ENCODE measurements around the gene CDK6.

The CDK6 gene

DNA sequence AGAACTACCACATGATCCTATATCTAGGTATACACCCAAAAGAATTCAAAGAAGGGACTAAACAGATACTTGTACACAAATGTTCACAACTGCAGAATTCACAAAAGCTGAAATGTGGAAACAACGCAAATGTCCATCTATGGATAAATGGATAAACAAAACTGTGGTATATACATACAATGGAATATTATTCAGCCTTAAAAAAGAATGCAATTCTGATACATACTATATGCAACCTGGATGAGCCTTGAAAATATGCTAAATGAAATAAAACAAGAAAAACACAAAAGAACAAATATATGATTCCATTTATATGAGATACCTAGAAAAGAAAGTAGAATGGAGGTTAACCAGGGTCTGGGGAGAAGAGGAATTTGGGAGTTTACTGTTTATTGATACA lies 253.4 kb downstream of the CDK6 start:
- Histone ChIP-seq H3K9ac (ENCODE audit: low read length) (no peak overlapping the region), H3K36me3 (ENCODE audit: control insufficient read depth, insufficient read depth, low read length) (no peaks in the 10 kb centered on the region), H3K9me3 (ENCODE audit: control insufficient read depth, low read length) (no peaks in the 10 kb centered on the region), H3K4me3 (ENCODE audit: low read length) (no peak overlapping the region), H3K27me3 (ENCODE audit: control insufficient read depth, insufficient read depth, low read length) (no peaks in the 10 kb centered on the region), H3K4me1 (ENCODE audit: control insufficient read depth, insufficient read depth, low read length) (no peaks in the 10 kb centered on the region)

DNA sequence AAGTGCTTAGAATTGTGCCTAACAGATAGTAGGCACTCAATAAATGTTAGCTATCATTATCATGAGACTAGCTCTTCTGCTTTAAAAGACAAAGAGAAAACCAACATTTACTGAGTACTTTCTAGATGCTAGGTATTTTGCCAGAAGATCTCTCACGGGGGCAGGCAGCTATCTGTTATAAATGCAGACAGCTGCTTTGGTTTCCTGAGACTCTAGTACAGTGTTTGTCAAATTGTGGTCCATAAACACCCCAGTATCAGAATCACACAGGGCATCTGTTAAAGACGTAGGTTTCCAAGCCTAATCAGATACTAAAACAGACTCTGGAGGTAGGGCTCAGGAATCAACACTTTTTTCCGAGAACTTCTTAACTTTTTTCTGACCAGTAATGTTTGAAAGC lies 260.1 kb downstream of the CDK6 start:
- Histone ChIP-seq H3K9ac (ENCODE audit: low read length) (no peak overlapping the region), H3K36me3 (ENCODE audit: control insufficient read depth, insufficient read depth, low read length) (no peaks in the 10 kb centered on the region), H3K27me3 (ENCODE audit: control insufficient read depth, insufficient read depth, low read length) (no peaks in the 10 kb centered on the region), H3K9me3 (ENCODE audit: control insufficient read depth, low read length) (no peaks in the 10 kb centered on the region), H3K4me1 (ENCODE audit: control insufficient read depth, insufficient read depth, low read length) (no peaks in the 10 kb centered on the region), H3K4me3 (ENCODE audit: low read length) (no peak overlapping the region)

GRCh38 chr7:92569137-92569536 lies 267.2 kb downstream of the CDK6 start:
- H3K4me3 ChIP-seq (ENCODE audit: low read length), result no peak overlapping the region
- no peaks in the 10 kb centered on the region for H3K9me3 ChIP-seq (ENCODE audit: control insufficient read depth, low read length)
- no peaks in the 10 kb centered on the region for H3K4me1 ChIP-seq (ENCODE audit: control insufficient read depth, insufficient read depth, low read length)
- no peaks in the 10 kb centered on the region for H3K36me3 ChIP-seq (ENCODE audit: control insufficient read depth, insufficient read depth, low read length)
- H3K9ac ChIP-seq (ENCODE audit: low read length), result no peak overlapping the region
- H3K27me3 ChIP-seq (ENCODE audit: control insufficient read depth, insufficient read depth, low read length), result no peaks in the 10 kb centered on the region

DNA sequence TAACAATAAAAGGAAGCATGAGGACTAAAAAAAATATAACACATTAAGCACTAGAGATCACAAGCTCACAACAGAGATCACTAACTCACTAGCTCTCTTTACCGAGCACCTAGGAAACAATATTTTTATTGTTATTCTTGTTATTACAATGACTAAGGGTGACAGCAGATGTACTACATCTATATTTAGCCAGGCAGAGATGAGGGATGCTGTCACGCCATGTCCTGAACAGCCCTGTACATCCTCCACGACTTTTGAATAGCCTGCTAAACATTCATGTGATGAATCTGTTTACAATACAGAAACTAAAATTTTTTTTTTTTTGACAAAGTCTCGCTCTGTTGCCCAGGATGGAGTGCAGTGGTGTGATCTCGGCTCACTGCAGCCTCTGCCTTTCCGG lies 268.9 kb downstream of the CDK6 start:
- Histone ChIP-seq H3K9ac (ENCODE audit: low read length) (no peak overlapping the region), H3K36me3 (ENCODE audit: control insufficient read depth, insufficient read depth, low read length) (no peaks in the 10 kb centered on the region), H3K4me3 (ENCODE audit: low read length) (no peak overlapping the region), H3K9me3 (ENCODE audit: control insufficient read depth, low read length) (no peaks in the 10 kb centered on the region), H3K4me1 (ENCODE audit: control insufficient read depth, insufficient read depth, low read length) (no peaks in the 10 kb centered on the region), H3K27me3 (ENCODE audit: control insufficient read depth, insufficient read depth, low read length) (no peaks in the 10 kb centered on the region)

GRCh38 chr7:92563345-92563744 lies 273.0 kb downstream of the CDK6 start:
- Histone ChIP-seq H3K9ac (ENCODE audit: low read length) (no peak overlapping the region), H3K4me1 (ENCODE audit: control insufficient read depth, insufficient read depth, low read length) (no peaks in the 10 kb centered on the region), H3K9me3 (ENCODE audit: control insufficient read depth, low read length) (no peaks in the 10 kb centered on the region), H3K4me3 (ENCODE audit: low read length) (no peak overlapping the region), H3K36me3 (ENCODE audit: control insufficient read depth, insufficient read depth, low read length) (no peaks in the 10 kb centered on the region), H3K27me3 (ENCODE audit: control insufficient read depth, insufficient read depth, low read length) (no peaks in the 10 kb centered on the region)

GRCh38 chr7:92560602-92561001 lies 275.8 kb downstream of the CDK6 start:
- Histone ChIP-seq H3K9ac (ENCODE audit: low read length) (no peak overlapping the region), H3K27me3 (ENCODE audit: control insufficient read depth, insufficient read depth, low read length) (no peaks in the 10 kb centered on the region), H3K9me3 (ENCODE audit: control insufficient read depth, low read length) (no peaks in the 10 kb centered on the region), H3K36me3 (ENCODE audit: control insufficient read depth, insufficient read depth, low read length) (no peaks in the 10 kb centered on the region), H3K4me1 (ENCODE audit: control insufficient read depth, insufficient read depth, low read length) (no peaks in the 10 kb centered on the region), H3K4me3 (ENCODE audit: low read length) (no peak overlapping the region)

DNA sequence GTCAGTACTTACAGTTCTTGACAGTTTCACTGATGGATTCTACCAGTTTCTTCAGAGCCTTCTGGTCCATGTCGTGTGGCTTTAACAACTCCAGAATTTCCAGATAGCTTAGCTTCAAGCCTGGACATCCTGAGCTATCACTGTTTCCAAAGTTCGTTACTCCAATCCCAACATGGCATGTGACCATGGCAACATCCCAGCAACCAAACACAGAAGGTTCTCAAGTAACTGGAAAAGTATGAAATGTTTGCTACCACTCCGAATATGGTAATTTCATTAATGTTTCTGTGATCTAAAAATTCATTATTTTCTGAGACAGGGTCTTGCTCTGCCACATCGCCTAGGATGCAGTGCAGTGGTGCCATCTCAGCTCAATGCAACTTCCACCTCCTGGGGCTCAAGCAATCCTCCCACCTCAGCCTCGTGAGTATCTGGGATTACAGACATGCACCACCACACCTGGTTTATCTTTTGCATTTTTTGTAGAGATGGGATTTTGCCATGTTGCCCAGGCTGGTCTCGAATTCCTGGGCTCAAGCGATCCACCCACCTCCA lies 278.5 kb downstream of the CDK6 start:
- no peak overlapping the region for H3K4me3 ChIP-seq (ENCODE audit: low read length)
- H3K4me1 ChIP-seq (ENCODE audit: control insufficient read depth, insufficient read depth, low read length), result no peaks in the 10 kb centered on the region
- H3K36me3 ChIP-seq (ENCODE audit: control insufficient read depth, insufficient read depth, low read length), result no peaks in the 10 kb centered on the region
- H3K9me3 ChIP-seq (ENCODE audit: control insufficient read depth, low read length), result no peaks in the 10 kb centered on the region
- no peaks in the 10 kb centered on the region for H3K27me3 ChIP-seq (ENCODE audit: control insufficient read depth, insufficient read depth, low read length)
- no peak overlapping the region for H3K9ac ChIP-seq (ENCODE audit: low read length)

DNA sequence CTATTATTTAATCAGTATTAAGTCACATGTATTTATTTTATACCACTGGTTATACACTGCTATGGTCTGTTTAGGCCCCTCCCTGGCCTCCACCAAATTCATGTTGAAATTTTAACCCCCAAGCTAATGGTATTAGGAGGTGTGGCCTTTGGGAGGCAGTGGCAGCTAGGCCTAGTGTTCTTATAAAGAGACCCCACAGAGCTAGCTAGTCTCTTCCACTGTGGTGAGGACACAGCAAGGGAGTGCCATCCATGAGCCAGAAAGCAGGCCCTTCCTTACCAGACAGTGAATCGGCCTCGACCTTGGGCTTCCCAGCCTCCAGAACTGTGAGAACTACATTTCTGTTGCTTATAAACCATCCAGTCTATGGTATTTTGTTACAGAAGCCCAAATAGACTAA lies 279.1 kb downstream of the CDK6 start:
- Histone ChIP-seq H3K36me3 (ENCODE audit: control insufficient read depth, insufficient read depth, low read length) (no peaks in the 10 kb centered on the region), H3K9ac (ENCODE audit: low read length) (no peak overlapping the region), H3K4me3 (ENCODE audit: low read length) (no peak overlapping the region), H3K9me3 (ENCODE audit: control insufficient read depth, low read length) (no peaks in the 10 kb centered on the region), H3K27me3 (ENCODE audit: control insufficient read depth, insufficient read depth, low read length) (no peaks in the 10 kb centered on the region), H3K4me1 (ENCODE audit: control insufficient read depth, insufficient read depth, low read length) (no peaks in the 10 kb centered on the region)
